Measurements from ENCODE around the gene PLOD1.

Gene PLOD1

GRCh38 chr1:11924334-11925195 is 10.0 kb upstream of the PLOD1 start:
- H3K27ac ChIP-seq: 0 out of 2 replicates have a peak overlapping the region, but pooled peaks have one; percentile 18

GRCh38 chr1:11925196-11925937 is 9.2 kb upstream of the PLOD1 start:
- 0 out of 2 replicates have a peak overlapping the region, but pooled peaks have one; percentile 18 for H3K27ac ChIP-seq

More at GRCh38 chr1:11924334-11925195, 10.0 kb upstream of the PLOD1 start:
- TF ChIP-seq CTCF (IDR thresholded peaks at IDR 0.05) (no peak), ZFX (IDR thresholded peaks at IDR 0.05; ENCODE audit: borderline replicate concordance) (no peak)

- peak overlapping the region; percentile 54 for H3K27ac ChIP-seq
- TF ChIP-seq ZFX (IDR thresholded peaks at IDR 0.05; ENCODE audit: borderline replicate concordance): no peak
- TF ChIP-seq CTCF (IDR thresholded peaks at IDR 0.05): no peak
Observed at GRCh38 chr1:11925938-11926292, 8.6 kb upstream of the PLOD1 start.

- H3K27ac ChIP-seq: no peak overlapping the region
- no peak for TF ChIP-seq ZFX (IDR thresholded peaks at IDR 0.05; ENCODE audit: borderline replicate concordance)
- TF ChIP-seq CTCF (IDR thresholded peaks at IDR 0.05): no peak
Observed at GRCh38 chr1:11927866-11928592, 6.5 kb upstream of the PLOD1 start.

GRCh38 chr1:11929849-11930248 is 4.7 kb upstream of the PLOD1 start:
- H3K27ac ChIP-seq: peak overlapping the region; percentile 15; the same call in 1 of the 2 replicates
- TF ChIP-seq CTCF (IDR thresholded peaks at IDR 0.05) (no peak), ZFX (IDR thresholded peaks at IDR 0.05; ENCODE audit: borderline replicate concordance) (no peak)

- TF ChIP-seq ZFX (IDR thresholded peaks at IDR 0.05; ENCODE audit: borderline replicate concordance) (no peak), CTCF (IDR thresholded peaks at IDR 0.05) (no peak)
- H3K27ac ChIP-seq: no peak overlapping the region
Observed at GRCh38 chr1:11930571-11931445, 3.7 kb upstream of the PLOD1 start.

- TF ChIP-seq ZFX (IDR thresholded peaks at IDR 0.05; ENCODE audit: borderline replicate concordance) (no peak), CTCF (IDR thresholded peaks at IDR 0.05) (no peak)
- H3K27ac ChIP-seq: no peak overlapping the region
Observed at GRCh38 chr1:11931845-11932244, 2.7 kb upstream of the PLOD1 start.

Data from 22Rv1 (cell line).